ENCODE data around the gene GPR157.

- no peak for TF ChIP-seq CTCF (IDR thresholded peaks at IDR 0.05; ENCODE audit: insufficient read depth, low read depth, low read length)
- TF ChIP-seq EZH2 (IDR thresholded peaks at IDR 0.05; ENCODE audit: insufficient read depth, low read length): no peak
Measured at GRCh38 chr1:9118186-9118585, 10.7 kb downstream of the GPR157 start.
